Activated naive CD8-positive, alpha-beta T cell (primary cell): ENCODE measurements around the gene GDAP1L1.
A peak's percentile ranks its signal among the peaks of the same experiment; 100 is the strongest.
"Not testable (repeated sequence)": the region's sequence is repeated elsewhere in the genome, so short reads cannot be mapped to it uniquely, and the experiment has no call there.

Source experiments
- H3K27ac Mint-ChIP-seq: one replicate; pipeline ENCODE4 v1.8.0; 2021; ENCODE audit warnings: mixed read lengths
- H3K27me3 Mint-ChIP-seq: one replicate; pipeline ENCODE4 v1.8.0; 2021; ENCODE audit warnings: mixed read lengths
- H3K36me3 Mint-ChIP-seq: one replicate; pipeline ENCODE4 v1.8.0; 2021; ENCODE audit warnings: mixed read lengths
- H3K4me1 Mint-ChIP-seq: one replicate; pipeline ENCODE4 v1.8.0; 2021; ENCODE audit warnings: low read depth, mixed read lengths
- H3K4me3 Mint-ChIP-seq: one replicate; pipeline ENCODE4 v1.8.0; 2021; ENCODE audit warnings: mild to moderate bottlenecking, mixed read lengths
- H3K9me3 Mint-ChIP-seq: one replicate; pipeline ENCODE4 v1.8.0; 2021; ENCODE audit warnings: low read depth, mixed read lengths

The GDAP1L1 gene

GRCh38 chr20:44297721-44298120 lies 50.6 kb downstream of the GDAP1L1 start:
- Mint-ChIP-seq H3K27me3 (no peaks in the 10 kb centered on the region), H3K4me3 (no peak overlapping the region), H3K36me3 (peaks cover 7% of the 10 kb centered on the region), H3K27ac (no peak overlapping the region), H3K4me1 (peaks cover 12% of the 10 kb centered on the region), H3K9me3 (no peaks in the 10 kb centered on the region)

DNA sequence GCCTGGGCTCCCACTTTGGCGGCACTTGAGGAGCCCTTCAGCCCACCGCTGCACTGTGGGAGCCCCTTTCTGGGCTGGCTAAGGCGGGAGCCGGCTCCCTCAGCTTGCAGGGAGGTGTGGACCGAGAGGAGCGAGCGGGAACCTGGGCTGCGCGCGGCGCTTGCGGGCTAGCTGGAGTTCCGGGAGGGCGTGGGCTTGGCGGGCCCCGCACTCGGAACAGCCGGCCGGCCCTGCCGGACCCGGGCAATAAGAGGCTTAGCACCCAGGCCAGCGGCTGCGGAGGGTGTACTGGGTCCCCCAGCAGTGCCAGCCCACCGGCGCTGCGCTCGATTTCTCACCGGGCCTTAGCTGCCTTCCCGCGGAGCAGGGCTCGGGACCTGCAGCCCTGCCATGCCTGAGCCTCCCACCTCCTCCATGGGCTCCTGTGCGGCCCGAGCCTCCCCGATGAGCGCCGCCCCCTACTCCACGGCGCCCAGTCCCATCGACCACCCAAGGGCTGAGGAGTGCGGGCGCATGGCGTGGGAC lies 52.0 kb downstream of the GDAP1L1 start:
- not testable (repeated sequence) for H3K4me3 Mint-ChIP-seq, H3K9me3 Mint-ChIP-seq, H3K27ac Mint-ChIP-seq, H3K36me3 Mint-ChIP-seq, H3K27me3 Mint-ChIP-seq
- H3K4me1 Mint-ChIP-seq = peaks cover 12% of the 10 kb centered on the region

GRCh38 chr20:44301285-44301684 lies 54.2 kb downstream of the GDAP1L1 start:
- H3K36me3 Mint-ChIP-seq = peaks cover 5% of the 10 kb centered on the region

GRCh38 chr20:44302026-44302669 lies 55.0 kb downstream of the GDAP1L1 start:
- H3K36me3 Mint-ChIP-seq = peaks cover 8% of the 10 kb centered on the region

More at GRCh38 chr20:44301285-44301684, 54.2 kb downstream of the GDAP1L1 start:
- no peak overlapping the region for H3K4me3 Mint-ChIP-seq
- H3K27me3 Mint-ChIP-seq = no peaks in the 10 kb centered on the region
- no peaks in the 10 kb centered on the region for H3K9me3 Mint-ChIP-seq
- H3K4me1 Mint-ChIP-seq = peaks cover 9% of the 10 kb centered on the region
- H3K27ac Mint-ChIP-seq = no peak overlapping the region

GRCh38 chr20:44302736-44303135 lies 55.6 kb downstream of the GDAP1L1 start:
- no peak overlapping the region for H3K4me3 Mint-ChIP-seq
- no peak overlapping the region for H3K27ac Mint-ChIP-seq
- H3K36me3 Mint-ChIP-seq = peaks cover 8% of the 10 kb centered on the region
- H3K4me1 Mint-ChIP-seq = peaks cover 12% of the 10 kb centered on the region
- H3K9me3 Mint-ChIP-seq = no peaks in the 10 kb centered on the region
- no peaks in the 10 kb centered on the region for H3K27me3 Mint-ChIP-seq

More at GRCh38 chr20:44302026-44302669, 55.0 kb downstream of the GDAP1L1 start:
- Mint-ChIP-seq H3K27me3 (no peaks in the 10 kb centered on the region), H3K4me3 (no peak overlapping the region), H3K27ac (no peak overlapping the region), H3K9me3 (no peaks in the 10 kb centered on the region), H3K4me1 (peaks cover 12% of the 10 kb centered on the region)

- Mint-ChIP-seq H3K36me3 (peaks cover 8% of the 10 kb centered on the region), H3K27me3 (no peaks in the 10 kb centered on the region), H3K27ac (no peak overlapping the region), H3K4me1 (peaks cover 16% of the 10 kb centered on the region), H3K9me3 (no peaks in the 10 kb centered on the region), H3K4me3 (no peak overlapping the region)
Measured at GRCh38 chr20:44304383-44304782, 57.3 kb downstream of the GDAP1L1 start.

DNA sequence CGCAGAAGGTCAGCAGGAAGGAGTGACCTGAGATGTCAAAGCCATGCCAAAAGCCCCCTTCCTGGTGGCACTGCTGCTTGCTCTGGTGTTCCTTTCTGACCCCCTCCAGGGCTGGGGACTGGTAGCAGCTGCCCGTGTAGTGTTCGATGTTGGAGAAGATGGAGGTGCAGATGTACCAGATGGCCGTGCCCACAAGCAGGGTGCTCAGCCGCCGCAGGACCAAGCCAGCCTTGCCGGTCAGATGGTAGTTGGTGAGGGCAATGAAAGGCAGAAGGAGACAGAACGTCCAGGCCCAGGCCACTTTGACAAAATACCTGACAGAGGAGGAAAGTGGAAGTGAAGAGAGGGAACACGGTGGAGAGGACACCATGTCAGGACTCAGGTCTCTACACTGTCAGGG lies 59.8 kb downstream of the GDAP1L1 start:
- H3K4me1 Mint-ChIP-seq = peaks cover 28% of the 10 kb centered on the region
- no peaks in the 10 kb centered on the region for H3K9me3 Mint-ChIP-seq
- no peak overlapping the region for H3K4me3 Mint-ChIP-seq
- no peak overlapping the region for H3K27ac Mint-ChIP-seq
- H3K27me3 Mint-ChIP-seq = no peaks in the 10 kb centered on the region
- peaks cover 3% of the 10 kb centered on the region for H3K36me3 Mint-ChIP-seq

DNA sequence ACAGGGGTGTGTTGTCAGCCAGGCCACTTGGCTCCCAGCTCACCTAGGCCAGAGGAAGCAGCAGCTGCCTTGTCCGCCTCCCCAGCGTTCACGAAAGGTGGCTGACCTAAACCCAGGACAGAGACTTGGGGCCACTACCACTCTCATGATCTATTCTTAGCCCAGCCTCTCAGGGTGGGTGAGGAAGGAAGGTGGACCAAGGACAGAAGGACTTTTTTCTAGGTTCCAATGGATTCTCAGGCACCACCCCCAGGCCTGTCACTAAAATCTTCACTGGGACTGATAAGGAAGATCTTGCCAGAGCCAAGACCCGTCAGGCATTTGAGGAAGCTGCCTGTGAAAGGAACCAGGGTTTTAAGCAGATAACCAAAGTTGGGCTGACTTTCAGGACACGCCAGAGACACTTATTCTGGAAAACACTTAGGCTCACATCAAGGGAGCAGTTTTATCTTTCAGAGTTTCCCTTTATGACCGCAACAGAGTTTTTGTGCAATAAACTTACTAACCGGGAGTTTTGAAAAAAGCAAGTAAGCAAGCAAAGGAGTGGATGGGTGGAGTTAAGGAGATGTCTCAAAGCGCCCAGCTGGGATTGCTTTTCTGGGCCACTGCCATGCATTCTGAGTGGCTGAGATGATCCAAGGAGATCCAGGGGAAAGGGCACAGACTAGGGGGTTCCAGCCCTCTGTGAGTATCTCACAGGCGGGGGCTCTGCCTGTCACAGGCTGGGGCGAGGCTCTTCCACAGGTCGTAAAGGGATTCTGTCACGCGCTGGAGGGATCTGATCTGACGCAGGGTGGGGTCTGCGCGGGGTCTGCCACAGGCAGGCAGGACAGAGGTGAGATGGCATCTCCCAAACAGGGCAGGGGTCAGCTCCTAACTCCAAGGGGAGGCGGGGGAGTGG lies 62.9 kb downstream of the GDAP1L1 start:
- Mint-ChIP-seq H3K36me3 (peaks cover 3% of the 10 kb centered on the region), H3K9me3 (no peaks in the 10 kb centered on the region), H3K4me1 (peaks cover 28% of the 10 kb centered on the region), H3K27ac (peak overlapping the region; percentile 89), H3K4me3 (peak overlapping the region; percentile 93), H3K27me3 (no peaks in the 10 kb centered on the region)

- H3K9me3 Mint-ChIP-seq = no peaks in the 10 kb centered on the region
- peak within 1 kb of the TSS; percentile 89 for H3K27ac Mint-ChIP-seq
- H3K27me3 Mint-ChIP-seq = no peaks in the 10 kb centered on the region
- H3K4me1 Mint-ChIP-seq = peaks cover 28% of the 10 kb centered on the region
- H3K4me3 Mint-ChIP-seq = peak within 1 kb of the TSS; percentile 93
- peaks cover 3% of the 10 kb centered on the region for H3K36me3 Mint-ChIP-seq
Measured at GRCh38 chr20:44310664-44311639, 63.8 kb downstream of the GDAP1L1 start, which contains the start of gene FITM2. FITM2 (minus strand) TSS chr20:44311202; CDS start chr20:44311148, 54 bp downstream.

GRCh38 chr20:44314870-44315269 lies 67.8 kb downstream of the GDAP1L1 start:
- peaks cover 13% of the 10 kb centered on the region for H3K4me1 Mint-ChIP-seq

DNA sequence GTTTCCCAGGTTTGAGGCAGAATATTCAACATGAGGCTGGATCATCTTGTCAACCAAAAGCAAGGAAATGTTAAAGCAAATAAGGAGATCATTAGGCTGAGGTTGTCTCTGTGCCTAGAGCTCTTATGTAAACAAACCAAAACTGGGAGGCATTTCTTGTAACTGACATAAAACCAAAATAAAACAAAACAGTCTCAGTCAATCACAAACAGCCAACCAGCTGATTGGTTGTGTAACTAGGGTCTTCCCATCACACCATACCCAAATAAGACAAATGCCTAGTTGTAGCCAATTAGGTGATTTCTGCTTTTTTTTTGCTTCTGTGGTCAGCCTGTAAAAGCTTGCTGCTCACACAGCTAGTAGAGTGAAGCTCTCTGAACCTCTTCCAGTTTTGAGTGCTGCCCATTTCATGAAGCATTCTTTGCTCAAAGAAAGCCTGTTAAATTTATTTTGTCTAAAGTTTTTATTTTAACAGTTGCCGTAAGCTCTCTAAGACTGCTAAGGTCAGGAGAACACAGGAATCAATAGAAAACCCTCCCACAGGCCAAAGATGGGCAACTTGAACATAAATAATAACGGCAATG lies 72.8 kb downstream of the GDAP1L1 start:
- Mint-ChIP-seq H3K36me3 (no peaks in the 10 kb centered on the region), H3K27ac (no peak overlapping the region), H3K9me3 (no peaks in the 10 kb centered on the region), H3K4me3 (no peak overlapping the region), H3K4me1 (no peaks in the 10 kb centered on the region), H3K27me3 (no peaks in the 10 kb centered on the region)

More at GRCh38 chr20:44314870-44315269, 67.8 kb downstream of the GDAP1L1 start:
- no peaks in the 10 kb centered on the region for H3K36me3 Mint-ChIP-seq
- no peaks in the 10 kb centered on the region for H3K9me3 Mint-ChIP-seq
- no peak overlapping the region for H3K27ac Mint-ChIP-seq
- no peaks in the 10 kb centered on the region for H3K27me3 Mint-ChIP-seq
- no peak overlapping the region for H3K4me3 Mint-ChIP-seq

DNA sequence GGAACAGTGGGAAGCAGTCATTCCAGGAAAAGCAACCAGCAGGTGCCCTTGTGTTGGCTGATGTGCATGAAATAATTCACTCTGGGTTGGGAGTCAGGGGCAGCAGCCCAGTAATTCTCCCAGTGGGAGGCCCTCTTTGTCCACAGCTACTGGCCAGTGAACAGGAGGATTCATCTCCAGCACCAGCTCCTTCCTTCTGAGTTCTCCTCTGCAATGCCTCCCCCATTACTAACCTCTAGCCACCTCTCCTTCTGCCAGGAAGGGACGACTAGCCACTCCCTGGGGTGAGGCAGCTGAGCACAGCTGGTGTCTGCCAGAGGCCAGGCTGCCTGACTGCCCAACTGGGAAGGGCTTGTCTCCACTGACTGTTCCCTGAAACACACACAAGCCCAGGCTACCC lies 77.2 kb downstream of the GDAP1L1 start:
- Mint-ChIP-seq H3K27ac (no peak overlapping the region), H3K4me3 (no peak overlapping the region)

DNA sequence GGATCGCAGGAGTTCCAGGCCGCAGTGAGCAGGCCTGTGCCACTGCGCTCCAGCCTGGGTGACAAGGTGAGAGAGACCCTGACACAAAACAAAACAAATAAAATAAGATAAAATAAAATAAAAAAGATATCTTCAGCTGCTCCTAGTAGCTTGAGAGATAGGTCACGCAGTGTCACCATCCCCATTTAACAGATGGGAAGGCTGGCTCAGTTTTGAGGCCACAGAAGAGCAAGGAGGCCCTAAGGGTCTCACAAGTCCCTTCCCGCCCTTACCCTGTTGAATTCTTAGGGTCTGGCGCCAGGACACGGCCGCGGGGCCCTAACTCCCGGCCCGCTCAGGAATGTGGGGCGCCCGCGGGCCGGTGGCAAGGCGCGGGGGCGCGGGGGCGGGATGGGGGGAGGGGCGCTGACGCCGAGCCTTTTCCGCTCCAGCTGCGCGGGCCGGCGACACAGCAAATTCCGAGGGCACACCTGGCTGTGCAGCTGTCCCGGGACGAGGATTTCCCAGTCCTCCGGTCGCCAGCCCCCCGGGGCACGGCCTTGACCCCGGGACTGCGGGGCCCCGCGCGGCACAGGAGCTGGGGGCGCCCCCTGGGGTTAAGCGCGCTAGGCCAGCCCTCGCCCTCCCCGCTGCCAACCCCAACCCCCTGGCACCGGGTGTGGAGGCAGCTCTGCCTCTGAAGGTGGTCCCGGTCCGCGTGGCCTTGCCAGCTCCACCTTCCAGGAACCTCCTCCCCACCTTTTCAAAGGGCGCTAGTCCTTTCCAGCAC lies 79.5 kb downstream of the GDAP1L1 start:
- no peaks in the 10 kb centered on the region for H3K36me3 Mint-ChIP-seq
- peaks cover 2% of the 10 kb centered on the region for H3K4me1 Mint-ChIP-seq
- H3K4me3 Mint-ChIP-seq = peak overlapping the region; percentile 67
- H3K27ac Mint-ChIP-seq = peak overlapping the region; percentile 41
- no peaks in the 10 kb centered on the region for H3K9me3 Mint-ChIP-seq
- no peaks in the 10 kb centered on the region for H3K27me3 Mint-ChIP-seq

More for the DNA sequence above, 77.2 kb downstream of the GDAP1L1 start:
- Mint-ChIP-seq H3K36me3 (no peaks in the 10 kb centered on the region), H3K4me1 (peaks cover 2% of the 10 kb centered on the region), H3K9me3 (no peaks in the 10 kb centered on the region), H3K27me3 (no peaks in the 10 kb centered on the region)
